OCI-LY7 (cell line): ENCODE results near the gene HACD1.

ENCODE experiments used
- EZH2phosphoT487 ChIP-seq: fragments of 200-600 bp; sonication (generic); IDR thresholded peaks from 2 replicates; pipeline ENCODE4 v1.6.1; 2018; ENCODE audit warnings: low read depth, borderline replicate concordance, mild to moderate bottlenecking, mixed run types, antibody characterized with exemption, low read length, moderate library complexity, mixed read lengths
- TF ChIP-seq, protein P1 (sequence below): fragments of 200-600 bp; sonication (generic); conservative IDR thresholded peaks from 2 replicates; pipeline ENCODE4 v1.5.1; 2014; ENCODE audit warnings: mild to moderate bottlenecking, antibody characterized with exemption, low read length, moderate library complexity, mixed read lengths

DNA sequence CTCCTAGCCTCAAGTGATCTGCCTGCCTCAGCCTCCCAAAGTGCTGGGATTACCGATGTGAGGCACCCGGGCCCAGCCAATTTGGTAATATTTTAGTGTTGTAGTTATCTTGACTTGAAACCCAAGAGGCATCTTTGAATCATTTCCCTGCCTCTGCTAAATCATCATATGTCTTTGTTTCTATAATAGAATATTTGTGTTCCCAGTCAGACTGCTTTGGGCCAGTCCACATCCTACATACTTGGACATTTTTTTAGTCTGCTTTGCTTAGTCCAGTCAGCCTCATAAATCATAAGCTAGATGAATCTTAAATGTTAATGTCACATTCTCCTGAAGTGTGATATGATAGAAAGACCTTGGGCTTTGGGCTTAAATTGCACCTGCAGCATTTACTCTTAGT, 32.7 kb upstream of the HACD1 start:
- TF ChIP-seq, protein P1, sequence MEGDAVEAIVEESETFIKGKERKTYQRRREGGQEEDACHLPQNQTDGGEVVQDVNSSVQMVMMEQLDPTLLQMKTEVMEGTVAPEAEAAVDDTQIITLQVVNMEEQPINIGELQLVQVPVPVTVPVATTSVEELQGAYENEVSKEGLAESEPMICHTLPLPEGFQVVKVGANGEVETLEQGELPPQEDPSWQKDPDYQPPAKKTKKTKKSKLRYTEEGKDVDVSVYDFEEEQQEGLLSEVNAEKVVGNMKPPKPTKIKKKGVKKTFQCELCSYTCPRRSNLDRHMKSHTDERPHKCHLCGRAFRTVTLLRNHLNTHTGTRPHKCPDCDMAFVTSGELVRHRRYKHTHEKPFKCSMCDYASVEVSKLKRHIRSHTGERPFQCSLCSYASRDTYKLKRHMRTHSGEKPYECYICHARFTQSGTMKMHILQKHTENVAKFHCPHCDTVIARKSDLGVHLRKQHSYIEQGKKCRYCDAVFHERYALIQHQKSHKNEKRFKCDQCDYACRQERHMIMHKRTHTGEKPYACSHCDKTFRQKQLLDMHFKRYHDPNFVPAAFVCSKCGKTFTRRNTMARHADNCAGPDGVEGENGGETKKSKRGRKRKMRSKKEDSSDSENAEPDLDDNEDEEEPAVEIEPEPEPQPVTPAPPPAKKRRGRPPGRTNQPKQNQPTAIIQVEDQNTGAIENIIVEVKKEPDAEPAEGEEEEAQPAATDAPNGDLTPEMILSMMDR, result no peak
- TF ChIP-seq EZH2phosphoT487, result no peak
